Fibroblast of pulmonary artery (primary cell): ENCODE results near the gene TRIM69.
"Not testable (repeated sequence)": the region's sequence is repeated elsewhere in the genome, so short reads cannot be mapped to it uniquely, and the experiment has no call there.

ENCODE experiments used
- DNase-seq: peaks from one replicate; pipeline ENCODE4 v3.0.0-alpha.2; 2010; ENCODE audit warnings: low read depth
- H3K4me3 ChIP-seq: replicated peaks from 2 replicates; pipeline ENCODE4 v1.5.1; 2011; ENCODE audit warnings: low read depth, mild to moderate bottlenecking, control low read depth, low read length, moderate library complexity
- CTCF ChIP-seq: IDR thresholded peaks from 2 replicates; pipeline ENCODE4 v1.5.1; 2011; ENCODE audit warnings: mild to moderate bottlenecking, control low read depth, low read length, inconsistent platforms; ENCODE audit errors: missing control alignments

TRIM69 gene

GRCh38 chr15:44736181-44736765 is at the start of gene TRIM69:
Gene TRIM69 (plus strand): TSS chr15:44736528. CDS start chr15:44736705, 177 bp downstream.
- DNase-seq = no peak
- no peak for TF ChIP-seq CTCF
- no peak within 1 kb of the TSS for H3K4me3 ChIP-seq

- not testable (repeated sequence) for H3K4me3 ChIP-seq, DNase-seq
Observed at GRCh38 chr15:44689318-44689717, 47.0 kb upstream of the TRIM69 start.

GRCh38 chr15:44690245-44690644 is 46.1 kb upstream of the TRIM69 start:
- not testable (repeated sequence) for DNase-seq, H3K4me3 ChIP-seq

GRCh38 chr15:44692659-44693058 is 43.7 kb upstream of the TRIM69 start:
- H3K4me3 ChIP-seq = no peak overlapping the region
- no peak for TF ChIP-seq CTCF
- DNase-seq = no peak

GRCh38 chr15:44694416-44694815 is 41.9 kb upstream of the TRIM69 start:
- no peak overlapping the region for H3K4me3 ChIP-seq
- no peak for TF ChIP-seq CTCF
- no peak for DNase-seq

GRCh38 chr15:44695294-44695693 is 41.0 kb upstream of the TRIM69 start:
- no peak for DNase-seq
- no peak for TF ChIP-seq CTCF
- no peak overlapping the region for H3K4me3 ChIP-seq

- TF ChIP-seq CTCF = no peak
- DNase-seq = no peak
- no peak overlapping the region for H3K4me3 ChIP-seq
Observed at GRCh38 chr15:44697014-44697413, 39.3 kb upstream of the TRIM69 start.

GRCh38 chr15:44698641-44699040 is 37.7 kb upstream of the TRIM69 start:
- no peak for TF ChIP-seq CTCF
- H3K4me3 ChIP-seq = no peak overlapping the region
- no peak for DNase-seq

- not testable (repeated sequence) for DNase-seq, H3K4me3 ChIP-seq
Observed at GRCh38 chr15:44700676-44701075, 35.7 kb upstream of the TRIM69 start.
